NCI-H1105 treated with DMSO at 0.1 percent for 48 hours (cell line): ENCODE data around the gene CRIM1.
"Not testable (repeated sequence)": the region's sequence is repeated elsewhere in the genome, so short reads cannot be mapped to it uniquely, and the experiment has no call there.

Source experiments
- DNase-seq: peaks from one replicate; lab custom pipeline; 2025; lab: John Stamatoyannopoulos, UW

The CRIM1 gene

GRCh38 chr2:36354811-36355150 lies 797 bp upstream of the CRIM1 start:
- DNase-seq = no peak

GRCh38 chr2:36355890-36356297 lies 316 bp downstream of the CRIM1 start:
- no peak for DNase-seq

GRCh38 chr2:36356298-36356989 lies 866 bp downstream of the CRIM1 start:
- peak; percentile 11 for DNase-seq

- DNase-seq = no peak
Observed at GRCh38 chr2:36356990-36357846, 1.6 kb downstream of the CRIM1 start.

- DNase-seq = no peak
Observed at GRCh38 chr2:36357847-36358659, 2.5 kb downstream of the CRIM1 start.

- no peak for DNase-seq
Observed at GRCh38 chr2:36359067-36359466, 3.5 kb downstream of the CRIM1 start.

- DNase-seq = no peak
Observed at GRCh38 chr2:36360063-36360462, 4.5 kb downstream of the CRIM1 start.

GRCh38 chr2:36360834-36361233 lies 5.3 kb downstream of the CRIM1 start:
- DNase-seq = no peak

GRCh38 chr2:36361396-36361795 lies 5.8 kb downstream of the CRIM1 start:
- no peak for DNase-seq

- DNase-seq = no peak
Observed at GRCh38 chr2:36362291-36362690, 6.7 kb downstream of the CRIM1 start.

GRCh38 chr2:36363085-36363484 lies 7.5 kb downstream of the CRIM1 start:
- DNase-seq = not testable (repeated sequence)

- DNase-seq = no peak
Observed at GRCh38 chr2:36366491-36367120, 11.0 kb downstream of the CRIM1 start.

GRCh38 chr2:36367486-36367885 lies 11.9 kb downstream of the CRIM1 start:
- DNase-seq = no peak

- DNase-seq = no peak
Observed at GRCh38 chr2:36367895-36368353, 12.3 kb downstream of the CRIM1 start.

- DNase-seq = no peak
Observed at GRCh38 chr2:36368438-36368837, 12.9 kb downstream of the CRIM1 start.

- DNase-seq = no peak
Observed at GRCh38 chr2:36369163-36369562, 13.6 kb downstream of the CRIM1 start.

GRCh38 chr2:36369716-36370115 lies 14.1 kb downstream of the CRIM1 start:
- DNase-seq = no peak

GRCh38 chr2:36370281-36370680 lies 14.7 kb downstream of the CRIM1 start:
- no peak for DNase-seq

GRCh38 chr2:36371070-36371874 lies 15.7 kb downstream of the CRIM1 start:
- DNase-seq = no peak

- no peak for DNase-seq
Observed at GRCh38 chr2:36371928-36372391, 16.4 kb downstream of the CRIM1 start.
